ENCODE results near the gene HSD17B3. TPM values are rescaled to one million over a fixed set of nuclear protein-coding genes. Genes with fewer than 3 reads are reported as not detected.

The HSD17B3 gene
- total and polyA plus RNA-seq, 10 of the 15 experiments (the other 5 are each of a cell fraction or from before 2014, with no cell fraction given), result not detected

- H3K4me2 ChIP-seq (ENCODE audit: control insufficient read depth, insufficient read depth), result no peak overlapping the region
- FAIRE-seq (no peak), DNase-seq (ENCODE audit: low read depth, low spot score) (no peak), ATAC-seq (no peak)
- no peak overlapping the region for H2AFZ ChIP-seq (ENCODE audit: control insufficient read depth, low read depth, low read length)
- WGBS (ENCODE audit: insufficient coverage, insufficient replicate concordance, low lambda C conversion rate, missing lambda C conversion rate), result 79% methylated on average over 4 of the region's 4 CpGs
- H4K20me1 ChIP-seq (ENCODE audit: control insufficient read depth, insufficient read depth), result no peaks in the 10 kb centered on the region
- H3K4me3 ChIP-seq, result no peak overlapping the region
- ChIA-PET SMC1A (ENCODE audit: uncharacterized antibody, unreplicated experiment) (no interaction called here), CTCF (no interaction called here), POLR2A (no interaction called here), RAD21 (ENCODE audit: unreplicated experiment) (no interaction called here)
- H3K9ac ChIP-seq (ENCODE audit: control insufficient read depth, insufficient read depth, low read length), result no peak overlapping the region
- no TSS peak for BruUV-seq (replicated peaks)
- in situ Hi-C loops (cut with MboI) (no loop called here), intact Hi-C loops (cut with micrococcal nuclease; ENCODE audit: unreplicated experiment) (no loop called here)
- H3K36me3 ChIP-seq (ENCODE audit: control insufficient read depth in 2 of 2, insufficient read depth in 2 of 2, low read length in 1 of 2), result no peaks in the 10 kb centered on the region
- no peaks in the 10 kb centered on the region for H3K4me1 ChIP-seq (ENCODE audit: control insufficient read depth, insufficient read depth, low read length)
- peaks cover 2% of the 10 kb centered on the region in 2 experiments; a peak in 2 of 4 replicates for H3K27me3 ChIP-seq (replicated peaks in 1 of 2; ENCODE audit: control insufficient read depth in 2 of 2, insufficient read depth in 2 of 2, low read length in 1 of 2)
- no peaks in the 10 kb centered on the region for H3K79me2 ChIP-seq (ENCODE audit: control insufficient read depth, insufficient read depth, low read length)
- no peaks in the 10 kb centered on the region; the same call in 2 of the 3 replicates for H3K9me3 ChIP-seq (replicated peaks; ENCODE audit: control insufficient read depth, insufficient read depth, low read length)
- TF ChIP-seq NFXL1 (IDR thresholded peaks at IDR 0.05; ENCODE audit: borderline replicate concordance) (no peak), SMC3 (IDR thresholded peaks at IDR 0.05; ENCODE audit: borderline replicate concordance, low read length) (no peak), E4F1 (IDR thresholded peaks at IDR 0.05; ENCODE audit: borderline replicate concordance, partially characterized antibody) (no peak), HDAC6 (IDR thresholded peaks at IDR 0.05; ENCODE audit: unreplicated experiment) (no peak), SP1 (IDR thresholded peaks at IDR 0.05; ENCODE audit: low read depth, low read length) (no peak), POLR2A (IDR thresholded peaks at IDR 0.05; ENCODE audit: low read depth, low read length) (no peak), RBBP5 (conservative IDR thresholded peaks at IDR 0.05) (no peak)
- TF ChIP-seq, protein P1, sequence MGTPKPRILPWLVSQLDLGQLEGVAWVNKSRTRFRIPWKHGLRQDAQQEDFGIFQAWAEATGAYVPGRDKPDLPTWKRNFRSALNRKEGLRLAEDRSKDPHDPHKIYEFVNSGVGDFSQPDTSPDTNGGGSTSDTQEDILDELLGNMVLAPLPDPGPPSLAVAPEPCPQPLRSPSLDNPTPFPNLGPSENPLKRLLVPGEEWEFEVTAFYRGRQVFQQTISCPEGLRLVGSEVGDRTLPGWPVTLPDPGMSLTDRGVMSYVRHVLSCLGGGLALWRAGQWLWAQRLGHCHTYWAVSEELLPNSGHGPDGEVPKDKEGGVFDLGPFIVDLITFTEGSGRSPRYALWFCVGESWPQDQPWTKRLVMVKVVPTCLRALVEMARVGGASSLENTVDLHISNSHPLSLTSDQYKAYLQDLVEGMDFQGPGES (IDR thresholded peaks at IDR 0.05), result no peak
- TF ChIP-seq, protein P2, sequence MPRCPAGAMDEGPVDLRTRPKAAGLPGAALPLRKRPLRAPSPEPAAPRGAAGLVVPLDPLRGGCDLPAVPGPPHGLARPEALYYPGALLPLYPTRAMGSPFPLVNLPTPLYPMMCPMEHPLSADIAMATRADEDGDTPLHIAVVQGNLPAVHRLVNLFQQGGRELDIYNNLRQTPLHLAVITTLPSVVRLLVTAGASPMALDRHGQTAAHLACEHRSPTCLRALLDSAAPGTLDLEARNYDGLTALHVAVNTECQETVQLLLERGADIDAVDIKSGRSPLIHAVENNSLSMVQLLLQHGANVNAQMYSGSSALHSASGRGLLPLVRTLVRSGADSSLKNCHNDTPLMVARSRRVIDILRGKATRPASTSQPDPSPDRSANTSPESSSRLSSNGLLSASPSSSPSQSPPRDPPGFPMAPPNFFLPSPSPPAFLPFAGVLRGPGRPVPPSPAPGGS (IDR thresholded peaks at IDR 0.05; ENCODE audit: borderline replicate concordance, insufficient read depth, low read depth, low read length, poor library complexity, severe bottlenecking), result no peak
- TF ChIP-seq, protein P3, sequence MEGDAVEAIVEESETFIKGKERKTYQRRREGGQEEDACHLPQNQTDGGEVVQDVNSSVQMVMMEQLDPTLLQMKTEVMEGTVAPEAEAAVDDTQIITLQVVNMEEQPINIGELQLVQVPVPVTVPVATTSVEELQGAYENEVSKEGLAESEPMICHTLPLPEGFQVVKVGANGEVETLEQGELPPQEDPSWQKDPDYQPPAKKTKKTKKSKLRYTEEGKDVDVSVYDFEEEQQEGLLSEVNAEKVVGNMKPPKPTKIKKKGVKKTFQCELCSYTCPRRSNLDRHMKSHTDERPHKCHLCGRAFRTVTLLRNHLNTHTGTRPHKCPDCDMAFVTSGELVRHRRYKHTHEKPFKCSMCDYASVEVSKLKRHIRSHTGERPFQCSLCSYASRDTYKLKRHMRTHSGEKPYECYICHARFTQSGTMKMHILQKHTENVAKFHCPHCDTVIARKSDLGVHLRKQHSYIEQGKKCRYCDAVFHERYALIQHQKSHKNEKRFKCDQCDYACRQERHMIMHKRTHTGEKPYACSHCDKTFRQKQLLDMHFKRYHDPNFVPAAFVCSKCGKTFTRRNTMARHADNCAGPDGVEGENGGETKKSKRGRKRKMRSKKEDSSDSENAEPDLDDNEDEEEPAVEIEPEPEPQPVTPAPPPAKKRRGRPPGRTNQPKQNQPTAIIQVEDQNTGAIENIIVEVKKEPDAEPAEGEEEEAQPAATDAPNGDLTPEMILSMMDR (IDR thresholded peaks at IDR 0.05 in 2 of 3, conservative IDR thresholded peaks at IDR 0.05 in 1 of 3; ENCODE audit: control insufficient read depth in 2 of 3, extremely low read depth in 1 of 3, insufficient read depth in 1 of 3, low read depth in 3 of 3, low read length in 3 of 3), result no peak
- H3K27ac ChIP-seq (ENCODE audit: control insufficient read depth, insufficient read depth), result no peak overlapping the region
Measured at GRCh38 chr9:96258967-96259366, 43.0 kb downstream of the HSD17B3 start.
